ENCODE data around the gene SLC7A11. TPM values are rescaled to one million over a fixed set of nuclear protein-coding genes. Genes with fewer than 3 reads are reported as not detected.
A peak's percentile ranks its signal among the peaks of the same experiment; 100 is the strongest.

SLC7A11 gene
- total RNA-seq (24.3 and 26.1 TPM in 2 replicates), polyA plus RNA-seq (5.1 and 5.3 TPM in 2 replicates)

GRCh38 chr4:138242076-138242833 is at the start of gene SLC7A11:
Gene SLC7A11 (minus strand): TSS chr4:138242349. CDS start chr4:138242069, 280 bp downstream.
- DNase-seq (ENCODE audit: low spot score), result peak; percentile 93
- TF ChIP-seq EZH2phosphoT487 (IDR thresholded peaks at IDR 0.05; ENCODE audit: low read depth, severe bottlenecking, unreplicated experiment) (no peak), EZH2 (IDR thresholded peaks at IDR 0.05; ENCODE audit: borderline replicate concordance) (no peak), CTCF (IDR thresholded peaks at IDR 0.05; ENCODE audit: poor library complexity) (no peak)
- Histone ChIP-seq H3K9me2 (replicated peaks; ENCODE audit: insufficient read depth) (no peaks in the 10 kb centered on the region), H3K36me3 (replicated peaks; ENCODE audit: insufficient read depth, low read depth) (no peaks in the 10 kb centered on the region), H3K4me2 (peak within 1 kb of the TSS; percentile 79), H3K4me1 (ENCODE audit: insufficient read depth) (peaks cover 4% of the 10 kb centered on the region), H3K79me2 (peaks cover 29% of the 10 kb centered on the region), H4K20me1 (ENCODE audit: insufficient read depth, poor library complexity, severe bottlenecking) (no peaks in the 10 kb centered on the region), H3K27ac (peak within 1 kb of the TSS; percentile 81), H2AFZ (peak within 1 kb of the TSS; percentile 47), H3K9me3 (ENCODE audit: low read depth) (no peaks in the 10 kb centered on the region), H3K4me3 (peak within 1 kb of the TSS; percentile 49), H3K27me3 (no peaks in the 10 kb centered on the region)
- under 1% methylated on average over 12 of the region's 12 CpGs for WGBS (ENCODE audit: low lambda C conversion rate, missing lambda C conversion rate)

- WGBS (ENCODE audit: low lambda C conversion rate, missing lambda C conversion rate), result 84% methylated on average over 3 of the region's 3 CpGs
- H3K4me2 ChIP-seq, result no peak overlapping the region
- no peaks in the 10 kb centered on the region for H3K9me2 ChIP-seq (replicated peaks; ENCODE audit: insufficient read depth)
- H3K36me3 ChIP-seq (replicated peaks; ENCODE audit: insufficient read depth, low read depth), result no peaks in the 10 kb centered on the region
- H3K4me3 ChIP-seq, result no peak overlapping the region
- no peak for DNase-seq (ENCODE audit: low spot score)
- no peak overlapping the region for H2AFZ ChIP-seq
- H3K27ac ChIP-seq, result no peak overlapping the region
- no peaks in the 10 kb centered on the region for H4K20me1 ChIP-seq (ENCODE audit: insufficient read depth, poor library complexity, severe bottlenecking)
- H3K79me2 ChIP-seq, result no peaks in the 10 kb centered on the region
- no peaks in the 10 kb centered on the region for H3K27me3 ChIP-seq
- H3K4me1 ChIP-seq (ENCODE audit: insufficient read depth), result no peaks in the 10 kb centered on the region
- H3K9me3 ChIP-seq (ENCODE audit: low read depth), result no peaks in the 10 kb centered on the region
- TF ChIP-seq EZH2phosphoT487 (IDR thresholded peaks at IDR 0.05; ENCODE audit: low read depth, severe bottlenecking, unreplicated experiment), result no peak
- TF ChIP-seq EZH2 (IDR thresholded peaks at IDR 0.05; ENCODE audit: borderline replicate concordance), result no peak
- no peak for TF ChIP-seq CTCF (IDR thresholded peaks at IDR 0.05; ENCODE audit: poor library complexity)
Measured at GRCh38 chr4:138291431-138291830, 49.3 kb upstream of the SLC7A11 start.

DNA sequence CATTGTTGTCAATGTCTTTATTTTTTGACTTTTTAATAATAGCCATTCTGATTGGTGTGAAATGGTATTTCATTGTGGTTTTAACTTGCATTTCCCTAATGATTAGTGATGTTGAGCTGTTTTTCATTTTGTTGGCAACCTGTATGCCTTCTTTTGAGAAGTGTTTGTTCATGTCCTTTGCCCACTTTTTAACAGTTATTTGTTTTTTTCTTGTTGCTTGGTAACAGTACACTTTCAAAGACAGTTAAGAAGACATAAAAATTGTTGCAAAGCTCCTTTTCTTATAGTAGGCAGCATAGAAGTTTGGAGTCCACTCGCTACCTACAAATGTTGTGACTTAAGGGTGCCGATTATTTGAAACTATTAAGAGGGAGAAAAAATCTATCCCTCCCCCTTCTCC is 48.7 kb upstream of the SLC7A11 start:
- H3K27ac ChIP-seq, result no peak overlapping the region
- H3K27me3 ChIP-seq, result no peaks in the 10 kb centered on the region
- TF ChIP-seq EZH2phosphoT487 (IDR thresholded peaks at IDR 0.05; ENCODE audit: low read depth, severe bottlenecking, unreplicated experiment), result no peak
- no peak for TF ChIP-seq EZH2 (IDR thresholded peaks at IDR 0.05; ENCODE audit: borderline replicate concordance)
- no peak for TF ChIP-seq CTCF (IDR thresholded peaks at IDR 0.05; ENCODE audit: poor library complexity)
- no peaks in the 10 kb centered on the region for H3K36me3 ChIP-seq (replicated peaks; ENCODE audit: insufficient read depth, low read depth)
- H3K4me3 ChIP-seq, result no peak overlapping the region
- no peaks in the 10 kb centered on the region for H3K4me1 ChIP-seq (ENCODE audit: insufficient read depth)
- no peaks in the 10 kb centered on the region for H3K79me2 ChIP-seq
- no peak for DNase-seq (ENCODE audit: low spot score)
- H3K9me3 ChIP-seq (ENCODE audit: low read depth), result no peaks in the 10 kb centered on the region
- no peak overlapping the region for H2AFZ ChIP-seq
- H4K20me1 ChIP-seq (ENCODE audit: insufficient read depth, poor library complexity, severe bottlenecking), result no peaks in the 10 kb centered on the region
- H3K9me2 ChIP-seq (replicated peaks; ENCODE audit: insufficient read depth), result no peaks in the 10 kb centered on the region
- whole genome bisulfite sequencing (ENCODE audit: low lambda C conversion rate, missing lambda C conversion rate), result 97% methylated on average over 2 of the region's 2 CpGs
- no peak overlapping the region for H3K4me2 ChIP-seq
